ENCODE results near the gene CAMTA1. TPM values are rescaled to one million over a fixed set of nuclear protein-coding genes. Genes with fewer than 3 reads are reported as not detected.
"Not testable (repeated sequence)": the region's sequence is repeated elsewhere in the genome, so short reads cannot be mapped to it uniquely, and the experiment has no call there.

CAMTA1 gene
- total RNA-seq, 1 donor from 2014 or later = 160 TPM

DNA sequence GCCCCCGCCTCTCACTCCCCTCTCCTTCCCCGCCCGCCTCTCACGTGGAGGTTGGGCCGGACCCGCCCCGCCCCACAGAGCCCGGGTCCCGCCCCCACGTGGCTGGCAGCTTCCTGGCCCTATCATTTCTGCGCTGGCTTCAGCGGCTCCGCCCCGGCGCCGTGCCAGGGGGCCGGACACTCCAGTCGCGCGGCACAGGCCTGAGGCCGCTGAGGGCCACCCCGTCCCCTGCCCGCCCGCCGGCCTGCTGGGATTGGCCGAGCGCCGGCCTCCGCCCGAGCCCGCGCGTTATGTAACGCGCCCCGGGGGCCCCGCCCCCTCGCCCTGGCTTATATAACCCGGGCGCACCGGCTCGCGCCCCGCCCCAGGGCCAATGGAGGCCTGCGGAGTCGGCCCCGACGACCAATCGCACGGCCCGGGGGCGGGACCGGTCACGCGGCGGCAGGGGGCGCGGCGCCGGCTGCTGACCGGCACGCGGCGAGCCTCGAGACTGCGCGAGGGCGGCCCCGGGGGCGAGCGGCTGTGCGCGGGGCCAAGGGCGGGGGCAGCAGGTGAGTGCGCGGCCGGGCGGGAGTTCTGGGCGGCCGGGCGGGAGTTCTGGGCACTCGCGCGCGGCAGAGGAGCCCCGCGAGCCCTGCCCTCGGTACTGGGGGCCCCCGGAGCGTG, 998.7 kb downstream of the CAMTA1 start, which contains the start of gene PER3:
Gene PER3, plus strand, starts transcription at position 466 of the 666 bp plus-strand sequence. CDS start 587 bp downstream, outside the sequence.
- Histone ChIP-seq H3K36me3 (peaks cover 55% of the 10 kb centered on the region), H3K27ac (replicated peaks) (peak within 1 kb of the TSS; percentile 94), H3K27me3 (ENCODE audit: low read depth) (no peaks in the 10 kb centered on the region), H3K4me1 (peaks cover 52% of the 10 kb centered on the region), H3K9me3 (replicated peaks) (no peaks in the 10 kb centered on the region), H3K4me3 (peak within 1 kb of the TSS; percentile 84)
- TF ChIP-seq, protein P1, sequence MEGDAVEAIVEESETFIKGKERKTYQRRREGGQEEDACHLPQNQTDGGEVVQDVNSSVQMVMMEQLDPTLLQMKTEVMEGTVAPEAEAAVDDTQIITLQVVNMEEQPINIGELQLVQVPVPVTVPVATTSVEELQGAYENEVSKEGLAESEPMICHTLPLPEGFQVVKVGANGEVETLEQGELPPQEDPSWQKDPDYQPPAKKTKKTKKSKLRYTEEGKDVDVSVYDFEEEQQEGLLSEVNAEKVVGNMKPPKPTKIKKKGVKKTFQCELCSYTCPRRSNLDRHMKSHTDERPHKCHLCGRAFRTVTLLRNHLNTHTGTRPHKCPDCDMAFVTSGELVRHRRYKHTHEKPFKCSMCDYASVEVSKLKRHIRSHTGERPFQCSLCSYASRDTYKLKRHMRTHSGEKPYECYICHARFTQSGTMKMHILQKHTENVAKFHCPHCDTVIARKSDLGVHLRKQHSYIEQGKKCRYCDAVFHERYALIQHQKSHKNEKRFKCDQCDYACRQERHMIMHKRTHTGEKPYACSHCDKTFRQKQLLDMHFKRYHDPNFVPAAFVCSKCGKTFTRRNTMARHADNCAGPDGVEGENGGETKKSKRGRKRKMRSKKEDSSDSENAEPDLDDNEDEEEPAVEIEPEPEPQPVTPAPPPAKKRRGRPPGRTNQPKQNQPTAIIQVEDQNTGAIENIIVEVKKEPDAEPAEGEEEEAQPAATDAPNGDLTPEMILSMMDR (IDR thresholded peaks at IDR 0.05; ENCODE audit: borderline replicate concordance) = no peak
- peak; percentile 98 for DNase-seq
- intact Hi-C loops (cut with micrococcal nuclease) = no loop called here

- peak; percentile 37 for DNase-seq
- intact Hi-C loops (cut with micrococcal nuclease) = no loop called here
- peaks cover 56% of the 10 kb centered on the region for H3K36me3 ChIP-seq
- peak overlapping the region; percentile 94 for H3K27ac ChIP-seq (replicated peaks)
- H3K4me3 ChIP-seq = peak overlapping the region; percentile 84
- TF ChIP-seq, protein P1 (IDR thresholded peaks at IDR 0.05; ENCODE audit: borderline replicate concordance) = no peak
- H3K4me1 ChIP-seq = peaks cover 52% of the 10 kb centered on the region
- H3K27me3 ChIP-seq (ENCODE audit: low read depth) = no peaks in the 10 kb centered on the region
- H3K9me3 ChIP-seq (replicated peaks) = no peaks in the 10 kb centered on the region
These were observed 999.3 kb downstream of the CAMTA1 start for GRCh38 chr1:7784492-7785071.

DNA sequence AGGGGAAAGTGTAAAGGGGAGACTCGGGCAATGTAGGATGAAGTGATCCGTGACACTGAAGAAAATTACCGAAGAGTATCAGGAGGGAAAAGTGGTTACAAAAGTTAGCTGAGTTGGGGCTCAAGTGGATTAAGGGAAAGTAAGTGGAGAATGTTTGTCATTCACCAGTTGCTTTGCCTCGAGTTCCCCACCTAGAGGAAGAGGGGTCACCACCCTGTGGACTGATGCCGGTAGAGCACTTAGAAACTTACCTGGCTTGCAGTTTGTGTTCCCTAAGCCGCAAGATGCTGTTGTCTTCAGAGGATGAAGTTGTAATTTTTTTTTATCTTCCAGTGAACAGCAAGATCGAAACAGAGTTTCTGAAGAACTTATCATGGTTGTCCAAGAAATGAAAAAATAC, 999.9 kb downstream of the CAMTA1 start:
- Histone ChIP-seq H3K27me3 (ENCODE audit: low read depth) (no peaks in the 10 kb centered on the region), H3K36me3 (peaks cover 56% of the 10 kb centered on the region), H3K9me3 (replicated peaks) (no peaks in the 10 kb centered on the region), H3K4me3 (peak overlapping the region; percentile 84), H3K4me1 (peaks cover 52% of the 10 kb centered on the region), H3K27ac (replicated peaks) (peak overlapping the region; percentile 94)
- TF ChIP-seq, protein P1 (IDR thresholded peaks at IDR 0.05; ENCODE audit: borderline replicate concordance) = no peak
- intact Hi-C loops (cut with micrococcal nuclease) = no loop called here
- no peak for DNase-seq

GRCh38 chr1:7786795-7787194, 1001.5 kb downstream of the CAMTA1 start:
- H3K4me3 ChIP-seq = no peak overlapping the region

DNA sequence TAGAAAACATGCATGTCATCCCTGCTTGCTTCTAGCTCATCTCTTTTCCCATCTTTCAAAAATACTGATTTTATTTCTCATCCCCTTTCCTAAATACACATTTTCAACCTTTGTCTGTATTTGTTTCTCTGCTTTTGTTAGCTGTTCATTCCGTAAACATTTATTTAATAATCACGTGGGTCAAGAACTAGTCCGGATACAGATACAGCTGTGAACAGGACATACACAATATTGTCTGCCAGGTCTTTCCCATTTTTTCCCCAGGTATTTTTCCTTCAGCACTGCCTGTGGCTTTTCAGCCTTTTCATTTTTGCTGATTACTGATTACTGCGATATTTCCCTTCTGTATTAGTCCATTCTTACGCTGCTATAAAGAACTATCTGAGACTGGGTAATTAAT, 1004.6 kb downstream of the CAMTA1 start:
- no peak for DNase-seq
- Histone ChIP-seq H3K27ac (replicated peaks) (no peak overlapping the region), H3K4me1 (peaks cover 38% of the 10 kb centered on the region), H3K36me3 (peaks cover 88% of the 10 kb centered on the region), H3K9me3 (replicated peaks) (peaks cover 9% of the 10 kb centered on the region), H3K4me3 (no peak overlapping the region), H3K27me3 (ENCODE audit: low read depth) (no peaks in the 10 kb centered on the region)
- TF ChIP-seq, protein P1 (IDR thresholded peaks at IDR 0.05; ENCODE audit: borderline replicate concordance) = no peak
- intact Hi-C loops (cut with micrococcal nuclease) = no loop called here

More at GRCh38 chr1:7786795-7787194, 1001.5 kb downstream of the CAMTA1 start:
- H3K9me3 ChIP-seq (replicated peaks) = peaks cover 9% of the 10 kb centered on the region
- H3K36me3 ChIP-seq = peaks cover 61% of the 10 kb centered on the region
- H3K27me3 ChIP-seq (ENCODE audit: low read depth) = no peaks in the 10 kb centered on the region
- TF ChIP-seq, protein P1 (IDR thresholded peaks at IDR 0.05; ENCODE audit: borderline replicate concordance) = no peak
- intact Hi-C loops (cut with micrococcal nuclease) = no loop called here
- peaks cover 52% of the 10 kb centered on the region for H3K4me1 ChIP-seq
- no peak overlapping the region for H3K27ac ChIP-seq (replicated peaks)
- no peak for DNase-seq

DNA sequence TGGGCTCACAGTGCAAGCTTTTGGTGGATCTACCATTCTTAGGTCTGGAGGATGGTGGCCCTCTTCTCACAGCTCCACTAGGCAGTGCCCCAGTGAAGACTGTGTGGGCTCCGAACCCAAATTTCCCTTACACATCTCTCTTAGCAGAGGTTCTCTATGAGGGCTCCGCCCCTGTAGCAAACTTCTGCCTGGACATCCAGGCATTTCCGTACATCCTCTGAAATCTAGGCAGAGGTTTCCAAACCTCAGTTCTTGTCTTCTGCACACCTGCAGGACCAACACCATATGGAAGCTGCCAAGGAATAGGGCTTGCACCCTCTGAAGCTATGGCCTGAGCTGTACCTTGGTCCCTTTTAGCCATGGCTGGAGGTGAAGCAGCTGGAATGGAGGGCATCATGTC, 1005.8 kb downstream of the CAMTA1 start:
- H3K4me3 ChIP-seq; intact Hi-C loops (cut with micrococcal nuclease); DNase-seq; H3K27me3 ChIP-seq (ENCODE audit: low read depth); H3K9me3 ChIP-seq (replicated peaks); H3K27ac ChIP-seq (replicated peaks): not testable (repeated sequence)
- H3K36me3 ChIP-seq = peaks cover 90% of the 10 kb centered on the region
- H3K4me1 ChIP-seq = peaks cover 26% of the 10 kb centered on the region

All from left ventricle myocardium inferior (tissue), 1 donor.